GM23338 (cell line): ENCODE results near the gene RRP9. TPM values are rescaled to one million over a fixed set of nuclear protein-coding genes. Genes with fewer than 3 reads are reported as not detected.

Experiments used
- ATAC-seq: fragments of 200-7000 bp; cut with Tn5 transposase; 3 replicates; pipeline ENCODE4 v1.9.1; 2020
- DNase-seq: peaks from one replicate; pipeline ENCODE4 v3.0.0-alpha.2; 2015; ENCODE audit warnings: low spot score
- H2AFZ ChIP-seq: fragments of 200-600 bp; sonication (generic); 2 replicates; pipeline ENCODE4 v1.8.0; 2016; ENCODE audit warnings: antibody characterized with exemption, mild to moderate bottlenecking, moderate library complexity
- H3F3A ChIP-seq: fragments of 200-600 bp; sonication (generic); replicated peaks from 2 replicates; pipeline ENCODE4 v1.8.0; 2017; ENCODE audit warnings: antibody characterized with exemption, mixed run types, low read depth
- H3K27ac ChIP-seq: fragments of 200-600 bp; sonication (generic); 2 replicates; pipeline ENCODE4 v1.6.1; 2016; ENCODE audit warnings: low read depth
- H3K27me3 ChIP-seq: fragments of 200-600 bp; sonication (generic); 2 replicates; pipeline ENCODE4 v1.8.0; 2016; ENCODE audit warnings: mild to moderate bottlenecking, mixed run types, moderate library complexity; ENCODE audit not compliant: insufficient read depth
- H3K36me3 ChIP-seq: fragments of 200-600 bp; sonication (generic); 2 replicates; pipeline ENCODE4 v1.8.0; 2016; ENCODE audit warnings: mild to moderate bottlenecking; ENCODE audit not compliant: insufficient read depth
- H3K4me1 ChIP-seq: fragments of 200-600 bp; sonication (generic); 2 replicates; pipeline ENCODE4 v1.8.0; 2016; ENCODE audit warnings: mild to moderate bottlenecking, moderate library complexity; ENCODE audit not compliant: insufficient read depth
- H3K4me2 ChIP-seq: fragments of 200-600 bp; sonication (generic); 2 replicates; pipeline ENCODE4 v1.7.1; 2017; ENCODE audit warnings: mixed run types
- H3K4me3 ChIP-seq: fragments of 200-600 bp; sonication (generic); 2 replicates; pipeline ENCODE4 v1.6.1; 2016; ENCODE audit warnings: mixed run types
- H3K79me2 ChIP-seq: fragments of 200-600 bp; sonication (generic); replicated peaks from 2 replicates; pipeline ENCODE4 v1.8.0; 2017; ENCODE audit warnings: mild to moderate bottlenecking; ENCODE audit not compliant: insufficient read depth
- H3K9me2 ChIP-seq: fragments of 200-600 bp; sonication (generic); 2 replicates; pipeline ENCODE4 v1.8.0; 2017; ENCODE audit not compliant: insufficient read depth
- H4K20me1 ChIP-seq: fragments of 200-600 bp; sonication (generic); replicated peaks from 2 replicates; pipeline ENCODE4 v1.8.0; 2017; ENCODE audit warnings: mild to moderate bottlenecking; ENCODE audit not compliant: insufficient read depth
- H3K27ac Mint-ChIP-seq: 2 replicates; pipeline ENCODE4 v1.8.0; 2020; ENCODE audit warnings: inconsistent platforms, mild to moderate bottlenecking, moderate library complexity, mixed read lengths
- H3K27me3 Mint-ChIP-seq: 3 replicates; pipeline ENCODE4 v1.8.0; 2022; ENCODE audit warnings: low read depth, mild to moderate bottlenecking, moderate library complexity, mixed read lengths, inconsistent platforms; ENCODE audit not compliant: insufficient read depth, poor library complexity
- H3K36me3 Mint-ChIP-seq: 3 replicates; pipeline ENCODE4 v1.8.0; 2021; ENCODE audit warnings: low read depth, mild to moderate bottlenecking, inconsistent platforms, moderate library complexity, mixed read lengths
- H3K4me1 Mint-ChIP-seq: 3 replicates; pipeline ENCODE4 v1.8.0; 2020; ENCODE audit warnings: mild to moderate bottlenecking, inconsistent platforms, mixed read lengths
- H3K4me3 Mint-ChIP-seq: 3 replicates; pipeline ENCODE4 v1.8.0; 2021; ENCODE audit warnings: moderate library complexity, mild to moderate bottlenecking, inconsistent platforms, mixed read lengths
- H3K9me3 Mint-ChIP-seq: 3 replicates; pipeline ENCODE4 v1.8.0; 2020; ENCODE audit warnings: moderate library complexity, mild to moderate bottlenecking, inconsistent platforms, mixed read lengths
- CREB1 ChIP-seq: fragments of 250-450 bp; sonication (Bioruptor Pico); IDR thresholded peaks from 2 replicates; pipeline ENCODE4 v1.5.0; 2020; ENCODE audit warnings: low read depth, mild to moderate bottlenecking, moderate library complexity
- CTCF ChIP-seq, 2 experiments: fragments of 200-600 bp in 1 of 2; sonication (generic) in 1 of 2; conservative IDR thresholded peaks; 2 replicates each; pipeline versions ENCODE4 v1.5.1 to v1.6.1; 2016 to 2017; ENCODE audit warnings: antibody characterized with exemption in 2 of 2, low read depth in 2 of 2, mild to moderate bottlenecking in 2 of 2, moderate library complexity in 1 of 2
- ETS1 ChIP-seq: IDR thresholded peaks from 2 replicates; pipeline ENCODE4 v1.6.1; 2016; ENCODE audit warnings: antibody characterized with exemption
- EZH2 ChIP-seq: fragments of 200-600 bp; sonication (generic); IDR thresholded peaks from one replicate; pipeline ENCODE4 v1.8.0; 2017; ENCODE audit warnings: antibody characterized with exemption, mild to moderate bottlenecking, low read depth; ENCODE audit not compliant: unreplicated experiment
- EZH2phosphoT487 ChIP-seq: fragments of 200-600 bp; sonication (generic); IDR thresholded peaks from one replicate; pipeline ENCODE4 v1.8.1; 2018; ENCODE audit warnings: antibody characterized with exemption; ENCODE audit not compliant: unreplicated experiment
- JUNB ChIP-seq: IDR thresholded peaks from one replicate; pipeline ENCODE4 v1.6.1; 2016; ENCODE audit warnings: antibody characterized with exemption; ENCODE audit not compliant: unreplicated experiment
- NANOG ChIP-seq: IDR thresholded peaks from 2 replicates; pipeline ENCODE4 v1.6.1; 2016; ENCODE audit warnings: antibody characterized with exemption, borderline replicate concordance
- POLR2AphosphoS5 ChIP-seq: IDR thresholded peaks from 2 replicates; pipeline ENCODE4 v1.6.1; 2016; ENCODE audit warnings: antibody characterized with exemption, low read depth
- ZNF114 ChIP-seq: fragments of 250-450 bp; sonication (Bioruptor Pico); IDR thresholded peaks from 2 replicates; pipeline ENCODE4 v1.5.0; 2020; ENCODE audit warnings: mild to moderate bottlenecking, moderate library complexity
- ZNF331 ChIP-seq: fragments of 250-450 bp; sonication (Bioruptor Pico); IDR thresholded peaks from 2 replicates; pipeline ENCODE4 v1.5.0; 2020; ENCODE audit warnings: low read depth, mild to moderate bottlenecking, moderate library complexity
- polyA plus RNA-seq: library from polyadenylated mRNA; unstranded; fragments of >200 nt; fragmentation: Nextera tagmentation; extraction: Ambion mirVana; gene quantifications from 2 replicates; pipeline ENCODE4 v1.2.1, GENCODE V29; 2016
- total RNA-seq: library from RNA; depleted of rRNA; stranded (reverse); fragments of >200 nt; shearing (Covaris generic); gene quantifications from 2 replicates; pipeline ENCODE4 v1.2.3, GENCODE V29; 2014
- TF ChIP-seq, protein P1 (sequence below): fragments of 250-450 bp; sonication (Bioruptor Pico); IDR thresholded peaks from 2 replicates; pipeline ENCODE4 v1.5.0; 2020; ENCODE audit warnings: mild to moderate bottlenecking, moderate library complexity
- TF ChIP-seq, protein P2 (sequence below): IDR thresholded peaks from one replicate; pipeline ENCODE4 v1.6.1; 2018; ENCODE audit warnings: antibody characterized with exemption; ENCODE audit not compliant: unreplicated experiment

The RRP9 gene
- total and polyA plus RNA-seq, 2 experiments from 2014 or later, result 62.4 to 68.1 TPM

GRCh38 chr3:51978143-51978502 lies 36.4 kb upstream of the RRP9 start (continued):
- no peak for TF ChIP-seq CTCF (conservative IDR thresholded peaks at IDR 0.05; ENCODE audit: low read depth in 2 of 2)
- no peak for TF ChIP-seq NANOG
- TF ChIP-seq ZNF114 (CRISPR knock-in tag), result no peak
- TF ChIP-seq ZNF331, result no peak
- TF ChIP-seq EZH2phosphoT487, result no peak

GRCh38 chr3:51977446-51978142 lies 35.9 kb upstream of the RRP9 start:
- Mint-ChIP-seq H3K36me3 (no peaks in the 10 kb centered on the region), H3K4me1 (peaks cover 18% of the 10 kb centered on the region), H3K4me3 (no peak overlapping the region), H3K27ac (no peak overlapping the region), H3K9me3 (no peaks in the 10 kb centered on the region; the same call in 2 of the 3 replicates), H3K27me3 (peaks cover 42% of the 10 kb centered on the region)
- Histone ChIP-seq H3K27ac (no peak overlapping the region), H3K79me2 (no peaks in the 10 kb centered on the region), H3F3A (peaks cover 32% of the 10 kb centered on the region), H3K4me2 (no peak overlapping the region), H3K27me3 (peaks cover 38% of the 10 kb centered on the region), H4K20me1 (no peaks in the 10 kb centered on the region), H3K4me3 (no peak overlapping the region), H3K4me1 (peaks cover 26% of the 10 kb centered on the region), H3K9me2 (no peaks in the 10 kb centered on the region), H2AFZ (no peak overlapping the region), H3K36me3 (no peaks in the 10 kb centered on the region)
- DNase-seq (no peak), ATAC-seq (no peak)
- TF ChIP-seq EZH2 (no peak), ETS1 (no peak), POLR2AphosphoS5 (no peak), JUNB (no peak), CREB1 (no peak), ZNF331 (no peak), EZH2phosphoT487 (no peak), ZNF114 (CRISPR knock-in tag) (no peak)
- TF ChIP-seq, protein P1, sequence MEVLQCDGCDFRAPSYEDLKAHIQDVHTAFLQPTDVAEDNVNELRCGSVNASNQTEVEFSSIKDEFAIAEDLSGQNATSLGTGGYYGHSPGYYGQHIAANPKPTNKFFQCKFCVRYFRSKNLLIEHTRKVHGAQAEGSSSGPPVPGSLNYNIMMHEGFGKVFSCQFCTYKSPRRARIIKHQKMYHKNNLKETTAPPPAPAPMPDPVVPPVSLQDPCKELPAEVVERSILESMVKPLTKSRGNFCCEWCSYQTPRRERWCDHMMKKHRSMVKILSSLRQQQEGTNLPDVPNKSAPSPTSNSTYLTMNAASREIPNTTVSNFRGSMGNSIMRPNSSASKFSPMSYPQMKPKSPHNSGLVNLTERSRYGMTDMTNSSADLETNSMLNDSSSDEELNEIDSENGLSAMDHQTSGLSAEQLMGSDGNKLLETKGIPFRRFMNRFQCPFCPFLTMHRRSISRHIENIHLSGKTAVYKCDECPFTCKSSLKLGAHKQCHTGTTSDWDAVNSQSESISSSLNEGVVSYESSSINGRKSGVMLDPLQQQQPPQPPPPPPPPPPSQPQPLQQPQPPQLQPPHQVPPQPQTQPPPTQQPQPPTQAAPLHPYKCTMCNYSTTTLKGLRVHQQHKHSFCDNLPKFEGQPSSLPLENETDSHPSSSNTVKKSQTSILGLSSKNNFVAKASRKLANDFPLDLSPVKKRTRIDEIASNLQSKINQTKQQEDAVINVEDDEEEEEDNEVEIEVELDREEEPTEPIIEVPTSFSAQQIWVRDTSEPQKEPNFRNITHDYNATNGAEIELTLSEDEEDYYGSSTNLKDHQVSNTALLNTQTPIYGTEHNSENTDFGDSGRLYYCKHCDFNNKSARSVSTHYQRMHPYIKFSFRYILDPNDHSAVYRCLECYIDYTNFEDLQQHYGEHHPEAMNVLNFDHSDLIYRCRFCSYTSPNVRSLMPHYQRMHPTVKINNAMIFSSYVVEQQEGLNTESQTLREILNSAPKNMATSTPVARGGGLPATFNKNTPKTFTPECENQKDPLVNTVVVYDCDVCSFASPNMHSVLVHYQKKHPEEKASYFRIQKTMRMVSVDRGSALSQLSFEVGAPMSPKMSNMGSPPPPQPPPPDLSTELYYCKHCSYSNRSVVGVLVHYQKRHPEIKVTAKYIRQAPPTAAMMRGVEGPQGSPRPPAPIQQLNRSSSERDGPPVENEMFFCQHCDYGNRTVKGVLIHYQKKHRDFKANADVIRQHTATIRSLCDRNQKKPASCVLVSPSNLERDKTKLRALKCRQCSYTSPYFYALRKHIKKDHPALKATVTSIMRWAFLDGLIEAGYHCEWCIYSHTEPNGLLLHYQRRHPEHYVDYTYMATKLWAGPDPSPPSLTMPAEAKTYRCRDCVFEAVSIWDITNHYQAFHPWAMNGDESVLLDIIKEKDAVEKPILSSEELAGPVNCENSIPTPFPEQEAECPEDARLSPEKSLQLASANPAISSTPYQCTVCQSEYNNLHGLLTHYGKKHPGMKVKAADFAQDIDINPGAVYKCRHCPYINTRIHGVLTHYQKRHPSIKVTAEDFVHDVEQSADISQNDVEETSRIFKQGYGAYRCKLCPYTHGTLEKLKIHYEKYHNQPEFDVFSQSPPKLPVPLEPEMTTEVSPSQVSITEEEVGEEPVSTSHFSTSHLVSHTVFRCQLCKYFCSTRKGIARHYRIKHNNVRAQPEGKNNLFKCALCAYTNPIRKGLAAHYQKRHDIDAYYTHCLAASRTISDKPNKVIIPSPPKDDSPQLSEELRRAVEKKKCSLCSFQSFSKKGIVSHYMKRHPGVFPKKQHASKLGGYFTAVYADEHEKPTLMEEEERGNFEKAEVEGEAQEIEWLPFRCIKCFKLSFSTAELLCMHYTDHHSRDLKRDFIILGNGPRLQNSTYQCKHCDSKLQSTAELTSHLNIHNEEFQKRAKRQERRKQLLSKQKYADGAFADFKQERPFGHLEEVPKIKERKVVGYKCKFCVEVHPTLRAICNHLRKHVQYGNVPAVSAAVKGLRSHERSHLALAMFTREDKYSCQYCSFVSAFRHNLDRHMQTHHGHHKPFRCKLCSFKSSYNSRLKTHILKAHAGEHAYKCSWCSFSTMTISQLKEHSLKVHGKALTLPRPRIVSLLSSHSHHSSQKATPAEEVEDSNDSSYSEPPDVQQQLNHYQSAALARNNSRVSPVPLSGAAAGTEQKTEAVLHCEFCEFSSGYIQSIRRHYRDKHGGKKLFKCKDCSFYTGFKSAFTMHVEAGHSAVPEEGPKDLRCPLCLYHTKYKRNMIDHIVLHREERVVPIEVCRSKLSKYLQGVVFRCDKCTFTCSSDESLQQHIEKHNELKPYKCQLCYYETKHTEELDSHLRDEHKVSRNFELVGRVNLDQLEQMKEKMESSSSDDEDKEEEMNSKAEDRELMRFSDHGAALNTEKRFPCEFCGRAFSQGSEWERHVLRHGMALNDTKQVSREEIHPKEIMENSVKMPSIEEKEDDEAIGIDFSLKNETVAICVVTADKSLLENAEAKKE (CRISPR knock-in tag), result no peak
- TF ChIP-seq, protein P2, sequence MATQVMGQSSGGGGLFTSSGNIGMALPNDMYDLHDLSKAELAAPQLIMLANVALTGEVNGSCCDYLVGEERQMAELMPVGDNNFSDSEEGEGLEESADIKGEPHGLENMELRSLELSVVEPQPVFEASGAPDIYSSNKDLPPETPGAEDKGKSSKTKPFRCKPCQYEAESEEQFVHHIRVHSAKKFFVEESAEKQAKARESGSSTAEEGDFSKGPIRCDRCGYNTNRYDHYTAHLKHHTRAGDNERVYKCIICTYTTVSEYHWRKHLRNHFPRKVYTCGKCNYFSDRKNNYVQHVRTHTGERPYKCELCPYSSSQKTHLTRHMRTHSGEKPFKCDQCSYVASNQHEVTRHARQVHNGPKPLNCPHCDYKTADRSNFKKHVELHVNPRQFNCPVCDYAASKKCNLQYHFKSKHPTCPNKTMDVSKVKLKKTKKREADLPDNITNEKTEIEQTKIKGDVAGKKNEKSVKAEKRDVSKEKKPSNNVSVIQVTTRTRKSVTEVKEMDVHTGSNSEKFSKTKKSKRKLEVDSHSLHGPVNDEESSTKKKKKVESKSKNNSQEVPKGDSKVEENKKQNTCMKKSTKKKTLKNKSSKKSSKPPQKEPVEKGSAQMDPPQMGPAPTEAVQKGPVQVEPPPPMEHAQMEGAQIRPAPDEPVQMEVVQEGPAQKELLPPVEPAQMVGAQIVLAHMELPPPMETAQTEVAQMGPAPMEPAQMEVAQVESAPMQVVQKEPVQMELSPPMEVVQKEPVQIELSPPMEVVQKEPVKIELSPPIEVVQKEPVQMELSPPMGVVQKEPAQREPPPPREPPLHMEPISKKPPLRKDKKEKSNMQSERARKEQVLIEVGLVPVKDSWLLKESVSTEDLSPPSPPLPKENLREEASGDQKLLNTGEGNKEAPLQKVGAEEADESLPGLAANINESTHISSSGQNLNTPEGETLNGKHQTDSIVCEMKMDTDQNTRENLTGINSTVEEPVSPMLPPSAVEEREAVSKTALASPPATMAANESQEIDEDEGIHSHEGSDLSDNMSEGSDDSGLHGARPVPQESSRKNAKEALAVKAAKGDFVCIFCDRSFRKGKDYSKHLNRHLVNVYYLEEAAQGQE, result no peak
